Peyer's patch (tissue), 4 donors: ENCODE results near the gene CCDC89.

Experiments used
- POLR2A ChIP-seq, 2 donors: fragments of 450-650 bp; IDR thresholded peaks; one replicate each; pipeline ENCODE4 v1.5.1; 2017; ENCODE audit warnings: antibody characterized with exemption in 2 of 2, mild to moderate bottlenecking in 2 of 2, moderate library complexity in 2 of 2
- TF ChIP-seq, protein P1 (sequence below), 6 experiments: fragments of 450-650 bp in 4 of 6; fragments of 200-600 bp in 2 of 6; sonication (generic) in 1 of 6; IDR thresholded peaks; one replicate each; pipeline ENCODE4 v1.5.1; 2017 to 2019; ENCODE audit warnings: antibody characterized with exemption in 6 of 6, mild to moderate bottlenecking in 3 of 6, moderate library complexity in 1 of 6

DNA sequence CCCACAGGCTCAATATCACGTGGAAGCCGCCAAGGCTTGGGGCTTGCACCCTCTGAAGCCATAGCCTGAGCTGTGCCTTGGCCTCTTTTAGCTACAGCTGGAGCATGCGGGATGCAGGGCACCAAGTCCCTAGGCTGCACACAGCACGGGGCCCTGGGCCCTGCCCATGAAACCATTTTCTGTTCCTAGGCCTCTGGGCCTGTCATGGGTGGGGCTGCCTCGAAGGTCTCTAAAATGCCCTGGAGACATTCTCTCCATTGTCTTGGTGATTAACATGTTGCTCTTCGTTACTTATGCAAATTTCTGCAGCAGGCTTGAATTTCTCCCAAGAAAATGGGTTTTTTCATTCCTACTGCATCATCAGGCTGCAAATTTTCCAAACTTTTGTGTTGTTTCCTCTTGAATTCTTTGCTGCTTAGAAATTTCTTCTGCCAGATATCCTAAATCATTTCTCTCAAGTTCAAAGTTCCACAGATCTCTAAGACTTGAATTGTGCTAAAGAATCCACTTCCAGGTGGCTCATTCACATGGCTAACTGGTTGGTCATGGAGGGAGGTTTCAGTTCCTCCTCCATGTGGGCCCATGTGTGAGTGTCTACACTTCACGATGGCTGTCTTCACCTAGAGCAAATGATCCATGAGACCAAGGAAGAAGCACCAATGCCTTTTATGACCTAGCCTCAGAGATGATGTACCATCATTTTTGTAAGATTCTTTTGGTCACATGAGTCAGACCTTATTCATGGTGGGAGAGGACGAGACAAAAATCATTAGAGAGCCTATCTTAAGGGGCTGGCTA, 13.7 kb downstream of the CCDC89 start:
- TF ChIP-seq POLR2A (IDR thresholded peaks at IDR 0.05): no peak
- TF ChIP-seq, protein P1, sequence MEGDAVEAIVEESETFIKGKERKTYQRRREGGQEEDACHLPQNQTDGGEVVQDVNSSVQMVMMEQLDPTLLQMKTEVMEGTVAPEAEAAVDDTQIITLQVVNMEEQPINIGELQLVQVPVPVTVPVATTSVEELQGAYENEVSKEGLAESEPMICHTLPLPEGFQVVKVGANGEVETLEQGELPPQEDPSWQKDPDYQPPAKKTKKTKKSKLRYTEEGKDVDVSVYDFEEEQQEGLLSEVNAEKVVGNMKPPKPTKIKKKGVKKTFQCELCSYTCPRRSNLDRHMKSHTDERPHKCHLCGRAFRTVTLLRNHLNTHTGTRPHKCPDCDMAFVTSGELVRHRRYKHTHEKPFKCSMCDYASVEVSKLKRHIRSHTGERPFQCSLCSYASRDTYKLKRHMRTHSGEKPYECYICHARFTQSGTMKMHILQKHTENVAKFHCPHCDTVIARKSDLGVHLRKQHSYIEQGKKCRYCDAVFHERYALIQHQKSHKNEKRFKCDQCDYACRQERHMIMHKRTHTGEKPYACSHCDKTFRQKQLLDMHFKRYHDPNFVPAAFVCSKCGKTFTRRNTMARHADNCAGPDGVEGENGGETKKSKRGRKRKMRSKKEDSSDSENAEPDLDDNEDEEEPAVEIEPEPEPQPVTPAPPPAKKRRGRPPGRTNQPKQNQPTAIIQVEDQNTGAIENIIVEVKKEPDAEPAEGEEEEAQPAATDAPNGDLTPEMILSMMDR (IDR thresholded peaks at IDR 0.05): no peak
